Stimulated activated CD8-positive, alpha-beta memory T cell treated with anti-CD3 and anti-CD28 coated beads, Interleukin-7, amount 100 ng/mL, for 24 hours (primary cell): Measurements from ENCODE around the gene DIPK1B.

Experiments
- DNase-seq: peaks from one replicate; pipeline ENCODE4 v3.0.0-alpha.2; 2020; ENCODE audit warnings: low read depth

The DIPK1B gene

GRCh38 chr9:136769710-136770191 lies 57.4 kb downstream of the DIPK1B start:
- no peak for DNase-seq

DNA sequence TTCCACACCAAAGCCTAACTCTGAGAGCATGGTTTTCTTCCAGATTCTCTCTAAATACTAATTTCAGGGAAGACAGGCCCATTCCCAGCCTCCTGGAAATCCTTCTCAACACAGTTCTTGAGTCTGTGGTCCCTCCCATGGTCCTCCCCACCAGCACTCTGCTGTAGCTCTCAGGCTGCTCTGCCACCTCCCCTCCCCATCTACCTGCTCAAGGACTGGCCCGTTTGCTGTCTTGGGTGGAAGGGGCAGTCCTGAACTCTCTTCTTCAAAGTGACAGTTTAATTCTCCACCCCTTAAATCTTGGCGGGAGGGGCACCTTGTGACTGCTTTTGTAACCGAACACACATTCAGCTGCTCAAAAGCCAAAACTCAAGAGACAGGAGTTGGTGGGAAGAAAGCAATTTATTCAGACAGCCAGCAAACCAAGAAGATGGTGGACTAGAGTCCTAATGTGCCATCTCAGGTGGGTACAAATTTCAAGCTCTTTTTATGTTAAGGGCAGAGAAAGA lies 59.6 kb downstream of the DIPK1B start:
- no peak for DNase-seq

DNA sequence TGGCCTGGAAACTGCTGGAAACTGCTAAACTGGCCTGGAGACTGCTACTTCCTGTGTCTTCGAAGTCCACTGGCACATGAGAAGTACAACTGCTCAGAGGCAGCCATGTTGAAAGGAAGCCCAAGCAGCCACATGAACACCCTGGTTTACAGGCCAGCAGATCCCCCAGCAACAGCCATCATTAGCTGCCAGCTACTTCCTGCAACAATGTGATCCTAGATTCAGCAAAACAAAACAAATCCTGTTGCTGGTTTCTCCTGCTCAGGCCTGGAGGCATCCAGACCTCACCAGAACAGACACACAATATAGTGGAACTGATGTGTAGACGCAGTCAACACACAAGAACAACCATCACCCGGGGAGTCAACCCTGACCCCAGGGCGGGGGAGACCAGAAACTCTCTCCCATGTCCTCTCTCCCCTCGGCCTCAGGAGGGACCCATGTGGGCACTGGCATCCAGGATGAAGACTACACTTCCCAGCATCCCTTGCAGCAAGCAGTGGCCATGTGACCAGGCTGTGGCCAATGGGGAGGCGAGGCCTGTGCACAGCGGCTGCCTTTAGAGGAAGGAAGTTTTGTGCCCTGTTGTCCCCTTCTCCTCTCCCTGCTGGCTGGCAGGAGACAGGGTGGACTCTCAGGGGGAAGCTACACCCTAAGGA lies 61.1 kb downstream of the DIPK1B start:
- no peak for DNase-seq
